Islet precursor cell (in vitro differentiated cells): ENCODE data around the gene ENTPD3.
A peak's percentile ranks its signal among the peaks of the same experiment; 100 is the strongest.

Source experiments
- DNase-seq: peaks from one replicate; pipeline ENCODE4 v3.0.0-alpha.2; 2018

Gene ENTPD3

DNA sequence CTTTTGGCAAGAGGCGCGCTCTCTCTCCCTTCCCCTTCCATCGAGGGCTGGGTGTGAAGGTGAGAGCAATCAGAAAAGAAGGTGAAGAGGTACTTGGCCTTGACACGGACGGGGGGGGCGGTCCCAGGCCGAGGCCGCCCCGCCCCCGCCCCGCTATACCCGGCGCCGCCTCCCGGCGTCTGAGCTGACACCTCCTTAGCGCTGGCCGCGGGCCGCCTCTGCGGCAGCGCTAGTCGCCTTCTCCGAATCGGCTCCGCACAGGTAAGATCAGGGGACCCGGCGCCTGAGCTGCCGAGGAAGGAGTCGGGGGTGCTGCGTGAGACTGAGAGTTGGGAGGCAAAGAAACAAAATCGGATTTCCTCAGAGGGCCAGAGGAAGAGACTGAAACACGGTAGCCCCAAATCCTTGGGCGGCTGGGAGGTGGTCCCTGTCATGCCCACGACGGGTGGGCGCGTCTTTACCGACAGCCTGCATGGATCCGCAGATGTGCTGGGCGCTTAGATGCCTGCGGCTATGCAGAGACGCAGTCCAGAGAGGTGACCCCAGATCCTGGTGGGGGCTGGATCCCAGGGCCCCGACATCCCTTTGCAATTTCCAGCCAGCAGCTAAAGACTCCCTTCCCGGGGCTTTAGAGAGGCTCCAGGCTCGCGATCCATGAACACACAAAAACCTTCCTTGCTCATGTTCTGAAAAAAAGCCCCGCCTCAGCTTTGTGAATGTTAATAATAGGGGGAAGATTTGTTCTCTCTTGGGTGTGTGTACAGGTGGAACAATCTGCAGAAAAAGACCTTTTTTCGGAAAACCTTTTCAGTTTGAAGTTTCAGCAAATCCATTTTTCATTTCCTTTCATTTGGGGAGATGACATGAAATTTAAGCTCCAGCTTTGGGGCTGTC is at the start of gene ENTPD3:
ENTPD3 (plus strand) TSS at position 184 of the 894 bp plus-strand sequence. CDS start 874 bp downstream, outside the sequence.
- DNase-seq: peak; percentile 72

GRCh38 chr3:40339871-40340270 is 47.1 kb upstream of the ENTPD3 start:
- DNase-seq: no peak

GRCh38 chr3:40340541-40341170 is 46.3 kb upstream of the ENTPD3 start:
- no peak for DNase-seq

- no peak for DNase-seq
Measured at GRCh38 chr3:40341671-40342070, 45.3 kb upstream of the ENTPD3 start.

DNA sequence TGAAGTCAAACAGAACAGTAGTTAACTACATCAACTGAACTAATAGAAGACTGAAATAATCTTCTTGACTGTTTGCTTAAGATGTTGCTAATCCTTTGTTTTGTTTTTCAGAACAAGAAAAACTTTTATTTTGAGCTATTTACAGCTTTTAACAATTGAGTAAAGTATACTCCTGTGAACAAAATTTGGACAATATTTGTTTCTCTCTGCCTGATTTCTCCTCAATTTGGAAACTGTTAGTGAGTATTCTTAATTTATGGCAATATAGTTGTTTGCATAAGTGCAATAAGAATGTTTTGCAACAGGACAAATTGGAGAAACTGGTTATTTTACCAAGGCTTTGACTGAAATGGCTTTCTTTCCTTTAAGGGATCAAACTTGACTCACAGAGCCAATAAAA is 36.5 kb upstream of the ENTPD3 start:
- no peak for DNase-seq

DNA sequence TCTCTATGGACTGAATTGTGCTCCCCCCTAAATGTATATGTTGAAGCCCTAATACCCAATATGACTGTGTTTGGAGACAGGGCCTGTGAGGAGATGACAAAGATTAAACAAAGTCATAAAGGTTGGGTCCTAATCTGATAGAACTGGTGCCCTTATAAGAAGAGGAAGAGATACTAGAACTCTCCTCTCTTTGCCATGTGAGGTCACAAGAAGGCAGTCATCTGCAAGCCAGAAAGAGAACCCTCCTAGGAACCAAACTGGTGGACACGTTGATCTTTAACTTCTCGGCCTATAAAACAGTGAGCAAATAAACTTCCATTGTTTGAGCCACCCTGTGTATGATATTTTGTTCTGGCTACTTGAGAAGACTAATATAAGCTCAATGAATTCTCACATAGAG is 31.6 kb upstream of the ENTPD3 start:
- no peak for DNase-seq

DNA sequence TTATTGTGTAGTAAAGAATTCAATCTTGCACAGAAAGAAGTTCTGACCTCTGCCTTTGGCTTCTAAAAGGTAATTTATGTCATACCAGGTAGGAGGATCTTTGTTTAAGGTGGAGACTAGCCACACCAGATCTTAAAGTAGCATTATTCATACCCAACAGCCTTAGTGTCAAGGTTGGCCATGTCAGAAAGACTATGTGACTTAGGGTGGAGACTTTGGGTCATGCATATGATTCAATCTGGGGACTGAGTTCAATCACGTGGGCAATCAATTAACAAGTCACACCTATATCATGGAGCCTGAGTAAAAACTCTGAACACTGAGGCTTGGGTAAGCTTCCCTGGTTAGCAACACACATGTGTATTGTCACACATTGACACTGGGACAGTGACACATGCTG is 28.5 kb upstream of the ENTPD3 start:
- no peak for DNase-seq

GRCh38 chr3:40363674-40364073 is 23.3 kb upstream of the ENTPD3 start:
- no peak for DNase-seq

- no peak for DNase-seq
Measured at GRCh38 chr3:40366203-40367162, 20.5 kb upstream of the ENTPD3 start.

DNA sequence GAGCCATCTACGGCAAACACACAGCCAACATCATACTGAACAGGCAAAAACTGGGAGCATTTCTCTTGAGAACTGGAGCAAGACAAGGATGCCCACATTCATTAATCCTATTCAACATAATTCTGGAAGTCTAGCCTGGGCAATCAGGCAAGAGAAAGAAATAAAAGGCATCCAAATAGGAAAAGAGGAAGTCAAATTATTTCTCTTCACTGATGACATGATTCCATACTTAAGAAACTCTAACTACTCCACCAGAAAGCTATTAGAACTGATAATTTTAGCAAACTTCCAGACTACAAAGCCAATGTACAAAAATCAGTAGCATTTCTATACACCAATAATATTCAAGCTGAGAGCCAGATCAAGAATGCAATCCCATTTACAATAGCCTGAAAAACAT is 17.3 kb upstream of the ENTPD3 start:
- no peak for DNase-seq

- DNase-seq: no peak
Measured at GRCh38 chr3:40377822-40378221, 9.2 kb upstream of the ENTPD3 start.

- no peak for DNase-seq
Measured at GRCh38 chr3:40379674-40380306, 7.2 kb upstream of the ENTPD3 start.

GRCh38 chr3:40381904-40382616 is 4.9 kb upstream of the ENTPD3 start:
- DNase-seq: no peak

DNA sequence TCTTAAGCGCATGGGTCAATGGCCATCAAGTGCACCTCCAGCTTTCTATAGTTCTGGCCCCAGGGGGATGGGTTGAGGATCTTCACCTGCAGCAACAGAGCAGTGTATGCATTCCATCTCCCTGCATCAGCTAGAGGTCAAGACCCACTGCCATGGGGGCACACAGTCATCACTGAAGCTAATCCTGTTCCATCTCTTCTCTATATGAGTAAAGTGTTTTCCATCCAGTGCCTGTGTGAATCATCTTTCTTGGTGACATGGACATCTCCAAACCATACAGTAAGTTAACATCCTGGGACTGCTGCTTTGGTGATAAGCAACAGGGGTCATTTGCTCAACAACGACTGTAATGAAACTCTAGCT is 4.4 kb upstream of the ENTPD3 start:
- DNase-seq: peak; percentile 69

DNA sequence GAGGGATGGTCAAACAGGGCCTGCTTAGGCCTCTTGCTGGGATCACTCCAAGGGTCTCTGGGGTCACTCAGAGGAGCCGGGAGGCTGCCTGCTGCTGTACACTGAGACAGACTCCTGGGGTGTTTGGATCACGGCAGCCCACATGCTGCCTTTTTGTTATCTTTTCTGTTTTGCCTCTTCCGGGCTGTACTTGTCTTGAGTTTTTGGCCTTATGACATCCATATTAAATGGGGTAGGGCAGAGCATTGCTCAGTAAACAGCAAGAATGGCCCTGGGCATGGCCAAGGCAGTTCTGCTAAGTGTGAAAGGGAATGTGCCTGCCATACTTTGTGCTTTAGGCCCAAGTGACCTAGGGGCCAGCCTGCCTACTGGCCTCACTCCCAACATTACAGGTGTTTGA is 771 bp upstream of the ENTPD3 start:
- DNase-seq: no peak

- DNase-seq: no peak
Measured at GRCh38 chr3:40387895-40388254, 891 bp downstream of the ENTPD3 start.

- no peak for DNase-seq
Measured at GRCh38 chr3:40396406-40396805, 9.4 kb downstream of the ENTPD3 start.

GRCh38 chr3:40397129-40397528 is 10.1 kb downstream of the ENTPD3 start:
- DNase-seq: no peak

DNA sequence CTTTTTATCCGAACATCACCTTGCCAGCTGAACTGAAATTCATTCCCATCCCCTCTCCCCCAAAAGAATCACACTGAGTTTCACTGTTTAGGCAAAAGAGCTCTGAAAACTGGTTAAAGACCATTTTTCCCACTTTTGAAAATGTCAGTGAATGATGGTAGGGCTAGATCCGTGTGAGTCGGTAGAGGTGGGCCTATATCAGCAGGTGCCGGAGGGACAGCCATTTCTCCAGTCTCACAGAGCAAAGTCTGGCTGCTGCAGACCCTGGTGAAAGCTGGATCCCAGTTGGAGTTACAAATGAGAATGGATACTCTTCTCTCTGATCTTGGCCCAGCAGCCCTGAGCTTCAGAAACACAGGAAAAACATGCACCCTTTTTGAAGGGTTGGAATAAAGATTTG is 10.9 kb downstream of the ENTPD3 start:
- DNase-seq: no peak

DNA sequence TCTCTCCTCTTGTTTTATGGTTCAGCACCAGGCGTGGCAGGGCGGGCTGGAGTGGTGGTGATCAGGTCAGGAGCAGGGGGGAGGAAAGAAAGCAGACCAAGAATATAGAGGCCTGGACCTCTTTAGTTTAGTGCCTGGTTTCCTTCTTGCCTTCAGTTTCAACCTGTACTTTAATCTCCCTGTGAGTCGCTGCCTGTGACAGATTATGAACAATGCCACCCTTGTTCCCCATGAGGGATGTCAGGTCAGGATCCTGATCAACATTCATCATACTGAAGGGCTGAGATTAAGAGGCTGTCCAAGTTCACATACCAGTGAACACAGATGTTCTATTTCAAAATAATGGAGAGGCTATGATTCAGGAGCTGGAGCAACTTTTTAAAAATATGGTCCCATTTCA is 11.4 kb downstream of the ENTPD3 start:
- peak; percentile 78 for DNase-seq

GRCh38 chr3:40404591-40405198 is 17.7 kb downstream of the ENTPD3 start:
- DNase-seq: no peak

- DNase-seq: no peak
Measured at GRCh38 chr3:40407007-40407406, 20.0 kb downstream of the ENTPD3 start.
